Inferior parietal cortex (tissue), 1 donor: ENCODE measurements around the gene EPSTI1.
"Not testable (repeated sequence)": the region's sequence is repeated elsewhere in the genome, so short reads cannot be mapped to it uniquely, and the experiment has no call there.

Experiments
- DNase-seq: peaks from one replicate; pipeline ENCODE4 v3.0.0-alpha.2; 2016; ENCODE audit errors: extremely low spot score

The EPSTI1 gene

GRCh38 chr13:43005460-43006236 is 13.6 kb upstream of the EPSTI1 start:
- DNase-seq: no peak

DNA sequence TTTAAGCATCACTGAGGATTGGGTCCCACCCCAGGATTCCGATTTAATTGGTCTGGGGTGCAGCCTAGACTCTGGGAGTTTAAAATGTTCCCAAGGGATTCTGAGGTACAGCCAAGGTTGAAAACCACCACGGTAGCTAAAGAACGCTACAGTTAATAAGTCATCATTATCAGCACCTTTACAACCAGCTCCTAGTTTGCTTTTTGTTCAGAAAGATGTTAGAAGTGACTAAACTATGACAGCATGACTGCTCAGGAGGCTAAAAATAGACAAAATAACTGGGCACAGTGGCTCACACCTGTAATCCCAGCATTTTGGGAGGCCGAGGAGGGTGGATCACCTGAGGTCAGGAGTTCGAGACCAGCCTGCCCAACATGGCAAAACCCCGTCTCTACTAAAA is 11.7 kb upstream of the EPSTI1 start:
- no peak for DNase-seq

GRCh38 chr13:43003010-43003409 is 11.0 kb upstream of the EPSTI1 start:
- no peak for DNase-seq

- DNase-seq: no peak
These were observed 10.0 kb upstream of the EPSTI1 start for GRCh38 chr13:43002021-43002420.

DNA sequence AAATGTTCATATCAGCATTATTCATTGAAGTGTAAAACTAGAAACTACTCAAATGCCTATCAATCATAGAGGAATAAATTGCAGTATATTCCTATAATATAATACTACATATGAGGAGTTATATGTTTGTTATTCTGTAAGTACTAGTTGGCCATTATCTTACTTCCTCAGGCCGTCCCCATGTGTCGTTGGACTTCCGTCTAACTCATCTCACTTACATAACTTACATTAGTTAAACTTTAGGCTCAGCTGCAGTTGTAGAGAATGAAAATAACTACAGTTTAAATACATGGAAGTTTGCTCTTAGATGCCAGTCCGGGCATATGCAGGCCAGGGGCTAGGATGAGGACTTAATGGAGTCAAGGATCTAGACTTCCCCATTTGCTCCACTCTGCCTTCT is 8.6 kb upstream of the EPSTI1 start:
- DNase-seq: no peak

- no peak for DNase-seq
These were observed 7.5 kb upstream of the EPSTI1 start for GRCh38 chr13:42999491-42999890.

DNA sequence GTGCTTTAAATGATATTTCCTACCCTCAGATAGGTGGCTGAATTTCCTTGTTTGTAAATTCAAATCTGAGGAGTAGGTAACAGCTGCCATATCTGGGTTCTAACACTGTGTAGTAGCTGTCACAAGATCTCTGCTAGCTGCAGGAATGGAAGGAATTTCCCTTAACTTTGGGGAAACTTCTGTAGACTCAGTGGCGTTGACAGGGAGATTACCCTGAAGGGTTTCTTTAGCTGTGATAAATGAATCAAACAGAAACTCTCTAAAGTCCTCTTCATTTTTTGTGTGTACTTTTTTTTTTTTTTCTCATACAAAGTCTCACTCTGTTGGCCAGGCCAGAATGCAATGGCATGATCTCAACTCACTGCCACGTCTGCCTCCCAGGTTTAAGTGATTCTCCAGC is 5.3 kb upstream of the EPSTI1 start:
- DNase-seq: no peak

- no peak for DNase-seq
These were observed 4.5 kb upstream of the EPSTI1 start for GRCh38 chr13:42996584-42996983.

GRCh38 chr13:42994878-42995277 is 2.8 kb upstream of the EPSTI1 start:
- no peak for DNase-seq

DNA sequence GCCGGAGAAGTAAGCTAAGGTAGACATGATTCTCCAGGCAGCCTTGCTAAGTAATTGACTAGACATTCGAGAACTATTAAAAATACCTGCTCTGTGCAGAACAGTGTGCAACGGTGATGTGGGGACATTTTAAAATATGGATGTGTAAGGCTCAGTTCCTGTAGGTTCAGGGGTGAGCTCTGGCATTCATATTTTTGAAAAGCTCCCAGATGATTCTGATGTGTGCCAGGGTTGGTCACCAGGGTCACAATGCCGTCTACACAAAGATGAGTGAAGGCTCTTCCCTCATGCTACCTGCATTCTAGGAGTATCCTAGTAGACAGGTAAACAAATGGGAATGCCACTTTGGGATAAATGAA is 702 bp upstream of the EPSTI1 start:
- no peak for DNase-seq

DNA sequence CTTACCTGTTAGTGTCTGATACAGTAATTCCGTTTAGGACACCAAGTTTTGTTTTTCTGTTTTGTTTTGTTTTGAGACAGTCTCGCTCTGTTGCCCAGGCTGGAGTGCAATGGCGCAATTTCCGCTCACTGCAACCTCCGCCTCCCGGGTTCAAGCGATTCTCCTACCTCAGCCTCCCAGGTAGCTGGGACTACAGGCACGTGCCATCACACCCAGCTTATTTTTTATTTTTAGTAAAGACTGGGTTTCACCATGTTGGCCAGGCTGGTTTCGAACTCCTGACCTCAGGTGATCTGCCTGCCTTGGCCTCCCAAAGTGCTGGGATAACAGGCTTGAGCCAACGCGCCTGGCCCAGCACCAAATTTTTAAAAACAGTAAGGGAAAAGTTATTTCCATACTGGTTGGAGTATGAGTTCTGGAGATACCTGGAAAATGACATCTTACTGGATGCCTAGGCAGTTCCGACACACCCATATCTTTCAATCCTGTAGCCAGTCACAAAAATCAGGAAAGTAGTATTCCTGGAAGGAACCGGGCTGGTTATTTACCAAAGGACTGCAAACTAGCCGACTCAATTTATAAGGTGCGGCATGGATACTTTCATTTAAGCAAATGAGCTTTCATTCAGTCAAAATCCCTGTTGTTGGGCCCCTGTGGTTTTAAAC is 676 bp downstream of the EPSTI1 start:
- DNase-seq: not testable (repeated sequence)

DNA sequence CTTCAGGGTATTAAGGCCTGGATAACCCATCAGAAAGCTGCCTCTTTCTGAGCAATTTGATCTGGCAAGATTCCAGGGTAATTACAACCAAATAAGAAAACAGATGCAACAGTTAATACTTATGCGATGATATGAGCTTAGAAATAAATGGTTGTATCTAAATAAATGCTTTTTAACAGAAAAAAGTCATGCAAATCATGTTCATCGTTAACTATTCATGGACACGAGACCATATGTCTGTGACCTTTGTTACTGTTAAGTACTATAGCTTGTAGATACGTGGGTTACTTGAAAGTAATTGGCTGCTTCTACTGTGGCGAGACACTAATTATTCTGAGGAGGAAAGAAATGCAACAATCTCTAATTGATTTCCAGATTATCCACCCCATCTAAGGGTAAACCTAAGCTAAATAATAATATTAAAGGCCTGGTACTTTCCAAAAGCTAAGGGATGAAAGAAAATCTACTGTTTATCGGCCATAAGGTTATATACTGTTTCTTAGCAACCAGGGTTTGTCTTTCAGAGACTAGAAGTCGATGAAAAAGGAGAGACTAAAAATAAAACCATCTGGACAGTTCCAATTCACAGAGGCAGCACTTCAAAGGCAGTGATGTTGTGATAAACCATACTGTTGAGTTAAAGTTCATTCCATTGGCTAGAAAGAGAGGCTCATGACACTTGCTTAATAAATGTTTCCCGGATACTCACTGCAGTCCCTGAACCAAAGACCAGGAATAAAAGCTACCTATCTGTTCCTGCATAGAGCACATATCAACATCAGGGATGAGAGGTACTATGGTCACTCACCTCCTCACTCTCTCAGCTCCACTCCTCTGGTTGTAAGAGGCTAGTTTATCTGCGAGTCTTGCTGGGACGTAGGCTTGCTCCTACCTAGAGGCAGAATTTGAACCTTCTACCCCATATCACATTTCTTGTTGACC is 1.5 kb downstream of the EPSTI1 start:
- no peak for DNase-seq

DNA sequence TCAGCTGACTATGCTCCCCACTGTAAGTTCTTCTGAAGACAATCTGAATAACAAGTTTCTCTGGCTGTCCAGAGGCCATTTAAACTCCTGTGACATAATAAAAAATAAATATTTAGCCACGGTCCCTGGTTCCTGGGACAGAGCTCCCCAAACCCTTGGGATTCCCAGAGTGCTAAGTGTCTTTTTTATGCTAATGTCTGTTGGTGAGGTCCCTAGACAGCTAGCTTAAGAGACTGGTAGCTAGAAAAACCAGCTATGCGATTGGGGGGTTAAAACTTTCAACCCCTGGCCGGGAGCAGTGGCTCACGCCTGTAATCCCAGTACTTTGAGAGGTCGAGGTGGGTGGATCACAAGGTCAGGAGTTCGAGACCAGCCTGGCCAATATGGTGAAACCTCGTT is 5.9 kb downstream of the EPSTI1 start:
- no peak for DNase-seq

DNA sequence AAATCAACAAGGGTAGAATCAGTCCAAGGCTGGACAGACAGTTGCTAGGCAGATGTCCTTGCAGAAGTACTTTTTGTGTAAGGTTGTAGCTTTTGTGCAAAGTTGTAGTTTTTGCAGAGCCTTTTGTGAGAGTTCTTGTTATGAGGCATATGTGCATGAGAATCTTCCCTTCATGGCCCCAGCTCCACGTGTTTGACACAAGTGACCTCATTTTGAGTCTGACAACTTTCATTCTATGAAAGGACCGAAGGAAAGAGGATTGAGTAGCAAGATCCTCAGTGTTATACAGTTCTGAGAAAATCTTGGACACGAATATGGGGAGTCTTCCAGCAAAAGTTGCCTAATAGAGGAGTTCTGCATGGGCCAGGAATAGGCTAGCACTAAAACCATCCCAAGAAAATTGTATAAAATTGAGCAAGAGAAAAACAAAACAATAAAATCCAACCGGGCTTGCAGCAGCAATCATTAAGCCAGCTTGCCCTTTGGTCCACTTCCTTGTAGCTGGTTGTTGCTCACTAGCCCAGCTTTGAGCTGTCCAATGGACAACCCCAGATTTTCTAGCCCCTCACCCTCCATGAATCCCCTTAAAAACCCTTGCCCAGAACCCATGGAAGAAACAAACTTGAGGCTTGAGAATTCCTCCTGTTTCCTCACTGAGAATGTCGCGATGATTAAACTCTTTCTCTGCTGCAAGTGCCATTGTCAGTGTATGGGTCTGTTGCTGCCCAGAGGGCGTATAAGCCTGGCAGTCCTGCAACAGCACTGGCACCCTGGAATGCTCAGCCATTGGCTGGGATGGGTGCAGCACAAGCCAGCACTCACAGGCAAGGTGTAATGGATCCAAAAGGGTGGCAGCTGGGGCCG is 6.5 kb downstream of the EPSTI1 start:
- DNase-seq: no peak

GRCh38 chr13:42984691-42985090 is 7.3 kb downstream of the EPSTI1 start:
- no peak for DNase-seq

- no peak for DNase-seq
These were observed 8.0 kb downstream of the EPSTI1 start for GRCh38 chr13:42984026-42984425.

DNA sequence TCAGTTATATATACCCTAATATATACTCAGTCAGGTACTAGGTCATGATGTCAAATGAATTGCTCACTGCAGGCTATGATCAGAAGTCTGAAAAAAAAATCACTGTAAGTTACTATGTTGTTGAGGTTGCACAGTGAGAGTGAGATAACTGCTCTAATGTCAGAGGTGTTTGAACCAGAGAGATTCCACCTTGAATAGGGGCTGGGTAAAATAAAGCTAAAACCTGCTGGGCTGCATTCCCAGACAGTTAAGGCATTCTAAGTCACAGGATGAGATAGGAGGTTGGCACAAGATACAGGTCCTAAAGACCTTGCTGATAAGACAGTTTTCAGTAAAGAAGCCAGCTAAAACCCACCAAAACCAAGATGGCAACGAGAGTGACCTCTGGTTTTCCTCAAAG is 10.2 kb downstream of the EPSTI1 start:
- no peak for DNase-seq

- DNase-seq: no peak
These were observed 10.7 kb downstream of the EPSTI1 start for GRCh38 chr13:42981317-42981716.

DNA sequence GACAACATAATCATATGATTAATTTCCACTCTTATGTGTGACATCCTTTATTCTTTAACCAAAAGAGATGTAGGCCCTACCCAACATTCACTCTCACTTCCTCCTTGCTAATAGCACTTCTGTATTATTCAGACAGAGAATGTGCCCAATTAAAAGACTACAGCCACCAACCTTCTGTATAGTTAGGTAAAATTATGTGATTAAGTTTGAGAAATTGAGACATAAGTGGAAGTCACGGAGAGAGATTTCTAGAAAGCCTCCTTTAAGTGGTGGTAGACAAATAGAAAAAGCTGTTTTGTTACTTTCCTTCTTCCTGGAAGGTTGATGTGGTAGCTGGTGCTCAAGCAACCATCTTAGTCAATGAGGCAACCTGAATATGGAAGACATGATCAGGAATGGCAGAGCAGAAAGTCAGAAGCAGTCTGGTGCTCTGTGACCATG is 14.8 kb downstream of the EPSTI1 start:
- no peak for DNase-seq

DNA sequence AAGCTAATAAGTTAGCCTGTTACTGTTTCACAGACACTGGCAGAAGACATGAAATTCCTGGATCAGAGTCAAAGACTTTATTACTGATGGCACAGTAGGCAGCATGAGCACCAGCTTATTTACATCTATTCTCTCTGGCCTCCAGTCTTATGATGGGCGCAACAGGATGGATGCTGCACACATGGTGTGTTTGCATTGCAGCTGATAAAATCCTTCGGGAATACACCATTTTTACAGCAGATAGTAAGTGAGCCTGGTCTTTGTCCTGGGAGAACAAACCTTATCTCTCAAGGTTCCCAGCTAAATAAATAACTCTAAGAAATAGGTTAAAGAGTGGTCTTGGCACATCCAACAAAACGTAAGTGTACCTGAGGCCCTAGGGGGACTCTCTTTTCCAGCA is 16.0 kb downstream of the EPSTI1 start:
- no peak for DNase-seq

- no peak for DNase-seq
These were observed 18.5 kb downstream of the EPSTI1 start for GRCh38 chr13:42973581-42973980.
